ENCODE results near the gene EPB41L5. TPM values are rescaled to one million over a fixed set of nuclear protein-coding genes. Genes with fewer than 3 reads are reported as not detected.
"Not testable (repeated sequence)": the region's sequence is repeated elsewhere in the genome, so short reads cannot be mapped to it uniquely, and the experiment has no call there.

Gene EPB41L5
- total RNA-seq, 1 donor from 2014 or later = 14.9 TPM

GRCh38 chr2:120042359-120042758 is 29.5 kb downstream of the EPB41L5 start:
- Mint-ChIP-seq H3K36me3 (ENCODE audit: unreplicated experiment) (peaks cover 27% of the 10 kb centered on the region), H3K27ac (ENCODE audit: unreplicated experiment) (no peak overlapping the region), H3K27me3 (ENCODE audit: unreplicated experiment) (no peaks in the 10 kb centered on the region), H3K4me1 (ENCODE audit: unreplicated experiment) (no peaks in the 10 kb centered on the region), H3K9me3 (ENCODE audit: unreplicated experiment) (peaks cover 11% of the 10 kb centered on the region), H3K4me3 (ENCODE audit: unreplicated experiment) (no peak overlapping the region)
- no peak for TF ChIP-seq CTCF (IDR thresholded peaks at IDR 0.05)
- no peak for DNase-seq (ENCODE audit: extremely low spot score, unreplicated experiment)

- Mint-ChIP-seq H3K27me3 (ENCODE audit: unreplicated experiment) (no peaks in the 10 kb centered on the region), H3K4me3 (ENCODE audit: unreplicated experiment) (no peak overlapping the region), H3K27ac (ENCODE audit: unreplicated experiment) (no peak overlapping the region), H3K4me1 (ENCODE audit: unreplicated experiment) (no peaks in the 10 kb centered on the region), H3K9me3 (ENCODE audit: unreplicated experiment) (peaks cover 15% of the 10 kb centered on the region), H3K36me3 (ENCODE audit: unreplicated experiment) (peaks cover 42% of the 10 kb centered on the region)
- no peak for TF ChIP-seq CTCF (IDR thresholded peaks at IDR 0.05)
- no peak for DNase-seq (ENCODE audit: extremely low spot score, unreplicated experiment)
These were observed 31.5 kb downstream of the EPB41L5 start for GRCh38 chr2:120044336-120044735.

GRCh38 chr2:120045775-120046174 is 32.9 kb downstream of the EPB41L5 start:
- not testable (repeated sequence) for H3K4me3 Mint-ChIP-seq (ENCODE audit: unreplicated experiment); H3K27ac Mint-ChIP-seq (ENCODE audit: unreplicated experiment); DNase-seq (ENCODE audit: extremely low spot score, unreplicated experiment); H3K27me3 Mint-ChIP-seq (ENCODE audit: unreplicated experiment); H3K4me1 Mint-ChIP-seq (ENCODE audit: unreplicated experiment)
- peaks cover 24% of the 10 kb centered on the region for H3K9me3 Mint-ChIP-seq (ENCODE audit: unreplicated experiment)
- H3K36me3 Mint-ChIP-seq (ENCODE audit: unreplicated experiment) = peaks cover 49% of the 10 kb centered on the region

GRCh38 chr2:120046252-120046651 is 33.4 kb downstream of the EPB41L5 start:
- not testable (repeated sequence) for H3K4me1 Mint-ChIP-seq (ENCODE audit: unreplicated experiment); H3K27ac Mint-ChIP-seq (ENCODE audit: unreplicated experiment); DNase-seq (ENCODE audit: extremely low spot score, unreplicated experiment); H3K4me3 Mint-ChIP-seq (ENCODE audit: unreplicated experiment); H3K27me3 Mint-ChIP-seq (ENCODE audit: unreplicated experiment)
- H3K9me3 Mint-ChIP-seq (ENCODE audit: unreplicated experiment) = peaks cover 24% of the 10 kb centered on the region
- peaks cover 49% of the 10 kb centered on the region for H3K36me3 Mint-ChIP-seq (ENCODE audit: unreplicated experiment)

GRCh38 chr2:120052597-120052996 is 39.7 kb downstream of the EPB41L5 start:
- Mint-ChIP-seq H3K4me3 (ENCODE audit: unreplicated experiment) (no peak overlapping the region), H3K9me3 (ENCODE audit: unreplicated experiment) (peaks cover 29% of the 10 kb centered on the region), H3K27me3 (ENCODE audit: unreplicated experiment) (no peaks in the 10 kb centered on the region), H3K4me1 (ENCODE audit: unreplicated experiment) (peaks cover 7% of the 10 kb centered on the region), H3K36me3 (ENCODE audit: unreplicated experiment) (peaks cover 36% of the 10 kb centered on the region), H3K27ac (ENCODE audit: unreplicated experiment) (no peak overlapping the region)
- TF ChIP-seq CTCF (IDR thresholded peaks at IDR 0.05) = no peak
- DNase-seq (ENCODE audit: extremely low spot score, unreplicated experiment) = no peak

- TF ChIP-seq CTCF (IDR thresholded peaks at IDR 0.05) = no peak
- Mint-ChIP-seq H3K4me3 (ENCODE audit: unreplicated experiment) (no peak overlapping the region), H3K9me3 (ENCODE audit: unreplicated experiment) (peaks cover 22% of the 10 kb centered on the region), H3K27me3 (ENCODE audit: unreplicated experiment) (no peaks in the 10 kb centered on the region), H3K36me3 (ENCODE audit: unreplicated experiment) (peaks cover 24% of the 10 kb centered on the region), H3K4me1 (ENCODE audit: unreplicated experiment) (peaks cover 7% of the 10 kb centered on the region), H3K27ac (ENCODE audit: unreplicated experiment) (no peak overlapping the region)
- no peak for DNase-seq (ENCODE audit: extremely low spot score, unreplicated experiment)
These were observed 41.0 kb downstream of the EPB41L5 start for GRCh38 chr2:120053891-120054290.
